A549 (cell line): ENCODE measurements around the gene USP17L30.
"Not testable (repeated sequence)": the region's sequence is repeated elsewhere in the genome, so short reads cannot be mapped to it uniquely, and the experiment has no call there.

Experiments used
- CHD2 ChIP-seq: fragments of 150-350 bp; IDR thresholded peaks from 2 replicates; pipeline ENCODE4 v1.6.1; 2014; ENCODE audit warnings: low read length; ENCODE audit not compliant: partially characterized antibody
- EP300 ChIP-seq, 2 experiments: fragments of >200 bp; sonication (Bioruptor Twin); formaldehyde crosslinking; IDR thresholded peaks; 2 replicates in 1 of 2; 3 replicates in 1 of 2; pipeline ENCODE4 v1.6.1; 2016 to 2017
- HDAC2 ChIP-seq: fragments of 200-600 bp; sonication (generic); IDR thresholded peaks from 2 replicates; pipeline ENCODE4 v1.6.1; 2016
- HOXA7 ChIP-seq: fragments of 250-450 bp; sonication (Bioruptor Pico); IDR thresholded peaks from 2 replicates; pipeline ENCODE4 v1.5.0; 2020; ENCODE audit warnings: mild to moderate bottlenecking, moderate library complexity
- POLR2A ChIP-seq: IDR thresholded peaks from 2 replicates; pipeline ENCODE4 v1.6.1; 2012; ENCODE audit warnings: mild to moderate bottlenecking, low read length
- RAD21 ChIP-seq, 2 experiments: fragments of >200 bp in 1 of 2; sonication (Bioruptor Twin) in 1 of 2; formaldehyde crosslinking in 1 of 2; IDR thresholded peaks in 1 of 2; conservative IDR thresholded peaks in 1 of 2; 2 replicates in 1 of 2; 3 replicates in 1 of 2; pipeline ENCODE4 v1.6.1; 2012 to 2018; ENCODE audit warnings: inconsistent platforms in 1 of 2
- RARB ChIP-seq: fragments of 250-450 bp; sonication (Bioruptor Pico); IDR thresholded peaks from 2 replicates; pipeline ENCODE4 v1.8.0; 2021; ENCODE audit warnings: mild to moderate bottlenecking, moderate library complexity
- SREBF2 ChIP-seq: fragments of 450-650 bp; IDR thresholded peaks from 2 replicates; pipeline ENCODE4 v1.6.1; 2014; ENCODE audit warnings: mild to moderate bottlenecking, moderate library complexity
- ZC3H11A ChIP-seq: fragments of 450-650 bp; IDR thresholded peaks from 2 replicates; pipeline ENCODE4 v1.6.1; 2014; ENCODE audit warnings: antibody characterized with exemption, mild to moderate bottlenecking
- ZFP36 ChIP-seq: fragments of 450-650 bp; IDR thresholded peaks from 2 replicates; pipeline ENCODE4 v1.6.1; 2014; ENCODE audit warnings: borderline replicate concordance; ENCODE audit not compliant: partially characterized antibody
- TF ChIP-seq, protein P1 (sequence below): IDR thresholded peaks from 2 replicates; pipeline ENCODE4 v1.6.1; 2012
- TF ChIP-seq, protein P2 (sequence below): fragments of >200 bp; sonication (Bioruptor Twin); formaldehyde crosslinking; IDR thresholded peaks from 3 replicates; pipeline ENCODE4 v1.5.1; 2016
- TF ChIP-seq, protein P3 (sequence below): fragments of 200-600 bp; sonication (generic); IDR thresholded peaks from 2 replicates; pipeline ENCODE4 v1.6.1; 2016; ENCODE audit warnings: antibody characterized with exemption, mild to moderate bottlenecking, moderate library complexity

DNA sequence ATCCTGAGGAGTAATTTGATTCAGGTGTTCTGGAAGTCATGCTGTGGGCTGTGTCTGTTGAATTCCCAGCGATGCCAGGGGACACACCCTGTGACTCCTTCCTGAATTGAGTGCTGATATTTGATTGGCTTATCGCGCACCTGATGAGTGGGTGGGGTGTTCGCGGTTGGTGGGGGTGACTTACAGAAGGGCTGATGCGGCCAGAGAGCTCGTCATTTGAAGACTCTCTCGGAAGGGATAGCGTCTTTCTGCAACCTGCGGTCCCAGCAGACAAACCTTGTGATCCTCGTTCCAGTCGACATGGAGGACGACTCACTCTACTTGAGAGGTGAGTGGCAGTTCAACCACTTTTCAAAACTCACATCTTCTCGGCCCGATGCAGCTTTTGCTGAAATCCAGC, 23.8 kb upstream of the USP17L30 start, which contains the start of gene USP17L5:
- TF ChIP-seq, protein P1, sequence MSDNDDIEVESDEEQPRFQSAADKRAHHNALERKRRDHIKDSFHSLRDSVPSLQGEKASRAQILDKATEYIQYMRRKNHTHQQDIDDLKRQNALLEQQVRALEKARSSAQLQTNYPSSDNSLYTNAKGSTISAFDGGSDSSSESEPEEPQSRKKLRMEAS, result not testable (repeated sequence)
- not testable (repeated sequence) for TF ChIP-seq POLR2A; HOXA7; ZFP36; SREBF2; CHD2; EP300 (IDR thresholded peaks at IDR 0.05); ZC3H11A; RAD21 (conservative IDR thresholded peaks at IDR 0.05 in 1 of 2, IDR thresholded peaks at IDR 0.05 in 1 of 2); RARB; HDAC2
- TF ChIP-seq, protein P2, sequence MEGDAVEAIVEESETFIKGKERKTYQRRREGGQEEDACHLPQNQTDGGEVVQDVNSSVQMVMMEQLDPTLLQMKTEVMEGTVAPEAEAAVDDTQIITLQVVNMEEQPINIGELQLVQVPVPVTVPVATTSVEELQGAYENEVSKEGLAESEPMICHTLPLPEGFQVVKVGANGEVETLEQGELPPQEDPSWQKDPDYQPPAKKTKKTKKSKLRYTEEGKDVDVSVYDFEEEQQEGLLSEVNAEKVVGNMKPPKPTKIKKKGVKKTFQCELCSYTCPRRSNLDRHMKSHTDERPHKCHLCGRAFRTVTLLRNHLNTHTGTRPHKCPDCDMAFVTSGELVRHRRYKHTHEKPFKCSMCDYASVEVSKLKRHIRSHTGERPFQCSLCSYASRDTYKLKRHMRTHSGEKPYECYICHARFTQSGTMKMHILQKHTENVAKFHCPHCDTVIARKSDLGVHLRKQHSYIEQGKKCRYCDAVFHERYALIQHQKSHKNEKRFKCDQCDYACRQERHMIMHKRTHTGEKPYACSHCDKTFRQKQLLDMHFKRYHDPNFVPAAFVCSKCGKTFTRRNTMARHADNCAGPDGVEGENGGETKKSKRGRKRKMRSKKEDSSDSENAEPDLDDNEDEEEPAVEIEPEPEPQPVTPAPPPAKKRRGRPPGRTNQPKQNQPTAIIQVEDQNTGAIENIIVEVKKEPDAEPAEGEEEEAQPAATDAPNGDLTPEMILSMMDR, result not testable (repeated sequence)
- TF ChIP-seq, protein P3, sequence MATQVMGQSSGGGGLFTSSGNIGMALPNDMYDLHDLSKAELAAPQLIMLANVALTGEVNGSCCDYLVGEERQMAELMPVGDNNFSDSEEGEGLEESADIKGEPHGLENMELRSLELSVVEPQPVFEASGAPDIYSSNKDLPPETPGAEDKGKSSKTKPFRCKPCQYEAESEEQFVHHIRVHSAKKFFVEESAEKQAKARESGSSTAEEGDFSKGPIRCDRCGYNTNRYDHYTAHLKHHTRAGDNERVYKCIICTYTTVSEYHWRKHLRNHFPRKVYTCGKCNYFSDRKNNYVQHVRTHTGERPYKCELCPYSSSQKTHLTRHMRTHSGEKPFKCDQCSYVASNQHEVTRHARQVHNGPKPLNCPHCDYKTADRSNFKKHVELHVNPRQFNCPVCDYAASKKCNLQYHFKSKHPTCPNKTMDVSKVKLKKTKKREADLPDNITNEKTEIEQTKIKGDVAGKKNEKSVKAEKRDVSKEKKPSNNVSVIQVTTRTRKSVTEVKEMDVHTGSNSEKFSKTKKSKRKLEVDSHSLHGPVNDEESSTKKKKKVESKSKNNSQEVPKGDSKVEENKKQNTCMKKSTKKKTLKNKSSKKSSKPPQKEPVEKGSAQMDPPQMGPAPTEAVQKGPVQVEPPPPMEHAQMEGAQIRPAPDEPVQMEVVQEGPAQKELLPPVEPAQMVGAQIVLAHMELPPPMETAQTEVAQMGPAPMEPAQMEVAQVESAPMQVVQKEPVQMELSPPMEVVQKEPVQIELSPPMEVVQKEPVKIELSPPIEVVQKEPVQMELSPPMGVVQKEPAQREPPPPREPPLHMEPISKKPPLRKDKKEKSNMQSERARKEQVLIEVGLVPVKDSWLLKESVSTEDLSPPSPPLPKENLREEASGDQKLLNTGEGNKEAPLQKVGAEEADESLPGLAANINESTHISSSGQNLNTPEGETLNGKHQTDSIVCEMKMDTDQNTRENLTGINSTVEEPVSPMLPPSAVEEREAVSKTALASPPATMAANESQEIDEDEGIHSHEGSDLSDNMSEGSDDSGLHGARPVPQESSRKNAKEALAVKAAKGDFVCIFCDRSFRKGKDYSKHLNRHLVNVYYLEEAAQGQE, result not testable (repeated sequence)
